Superior temporal gyrus (tissue), 1 donor: ENCODE results near the gene CDK19.
"Not testable (repeated sequence)": the region's sequence is repeated elsewhere in the genome, so short reads cannot be mapped to it uniquely, and the experiment has no call there.

Experiments used
- DNase-seq: peaks from one replicate; pipeline ENCODE4 v3.0.0-alpha.2; 2016; ENCODE audit errors: extremely low spot score

Gene CDK19

DNA sequence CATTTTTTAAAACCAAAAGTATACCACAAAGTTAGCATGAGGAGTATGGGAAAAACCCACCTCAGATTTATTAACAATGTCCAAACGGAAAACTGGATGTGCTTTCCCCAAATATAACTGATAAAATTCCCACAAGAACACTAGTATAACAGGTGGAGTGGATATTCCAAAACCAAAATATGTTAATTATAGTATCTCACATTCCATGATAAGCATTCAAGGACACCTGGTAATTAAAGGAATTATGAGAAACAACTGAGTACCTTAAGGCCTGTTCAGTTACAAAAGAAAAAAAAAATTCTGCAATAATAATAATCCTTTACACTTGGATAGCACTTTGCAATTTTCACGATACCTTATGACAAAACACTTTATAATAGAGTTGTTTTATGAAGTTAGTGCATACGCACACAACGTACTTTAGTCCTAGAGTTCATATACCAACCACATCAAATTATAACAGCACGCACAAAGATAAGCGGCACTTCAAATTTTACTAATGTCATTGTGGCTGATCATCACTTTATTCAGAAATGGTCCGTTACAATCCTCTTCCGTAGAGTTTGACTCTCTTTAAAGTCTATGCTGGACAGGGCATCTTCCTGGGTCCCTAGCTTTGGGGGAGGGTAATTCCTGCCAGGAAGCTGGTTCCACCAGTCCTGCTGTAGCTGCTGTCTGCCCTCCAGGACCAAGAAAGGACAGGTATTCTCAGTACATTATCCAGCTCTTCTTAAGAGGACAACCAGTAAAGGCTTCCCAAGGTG is 1.7 kb downstream of the CDK19 start:
- DNase-seq, result peak; percentile 61

GRCh38 chr6:110812719-110813118 is 2.5 kb downstream of the CDK19 start:
- no peak for DNase-seq

DNA sequence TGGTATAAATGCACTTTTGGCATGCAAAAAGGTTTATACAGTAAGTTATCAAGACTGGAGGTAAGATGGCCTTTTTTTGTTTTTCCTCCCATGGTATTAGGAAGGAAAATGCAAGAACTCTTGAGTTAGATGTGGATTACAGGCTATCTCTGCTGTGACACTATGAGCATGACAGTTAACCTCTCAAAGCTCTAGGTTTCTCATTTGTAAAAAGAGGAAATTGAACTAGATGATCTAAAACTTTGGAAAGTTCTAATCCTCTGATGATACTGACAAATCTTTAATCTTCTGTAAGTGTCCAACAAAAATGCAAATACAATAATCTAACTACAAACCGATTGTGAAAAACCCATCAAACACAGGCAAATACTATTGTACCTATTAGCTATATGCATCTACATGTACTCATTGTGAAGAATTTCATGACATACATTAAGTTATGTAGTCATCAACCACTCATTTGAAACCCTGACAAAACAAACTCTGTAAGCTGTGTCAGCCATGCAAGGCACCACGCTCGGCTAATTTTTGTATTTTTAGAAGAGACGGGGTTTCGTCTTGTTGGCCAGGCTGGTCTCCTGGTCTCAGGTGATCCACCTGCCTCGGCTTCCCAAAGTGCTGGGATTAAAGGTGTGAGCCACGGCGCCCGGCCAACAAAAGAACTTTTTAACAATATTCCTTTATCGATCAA is 4.2 kb downstream of the CDK19 start:
- DNase-seq, result no peak

DNA sequence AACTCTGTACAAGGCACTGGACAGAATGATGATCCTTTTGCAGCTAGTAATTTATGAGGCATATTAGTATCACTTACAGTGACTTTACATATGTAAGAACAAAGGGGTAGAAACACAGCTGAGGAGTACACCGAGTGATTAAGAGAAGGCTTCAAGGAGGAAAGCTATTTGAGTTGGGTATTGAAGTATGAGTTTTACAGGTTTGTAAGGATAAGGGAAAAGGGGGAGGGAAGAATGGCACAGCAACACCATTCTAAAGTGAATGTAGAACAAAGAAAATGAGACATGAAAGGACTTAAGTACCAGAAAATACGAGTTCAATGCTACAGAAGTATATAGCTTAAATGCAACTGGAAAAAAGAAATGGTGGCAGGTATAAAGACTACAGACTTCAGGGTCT is 5.5 kb downstream of the CDK19 start:
- DNase-seq, result no peak

- not testable (repeated sequence) for DNase-seq
Measured at GRCh38 chr6:110802175-110802574, 13.1 kb downstream of the CDK19 start.

GRCh38 chr6:110800839-110801196 is 14.5 kb downstream of the CDK19 start:
- no peak for DNase-seq

DNA sequence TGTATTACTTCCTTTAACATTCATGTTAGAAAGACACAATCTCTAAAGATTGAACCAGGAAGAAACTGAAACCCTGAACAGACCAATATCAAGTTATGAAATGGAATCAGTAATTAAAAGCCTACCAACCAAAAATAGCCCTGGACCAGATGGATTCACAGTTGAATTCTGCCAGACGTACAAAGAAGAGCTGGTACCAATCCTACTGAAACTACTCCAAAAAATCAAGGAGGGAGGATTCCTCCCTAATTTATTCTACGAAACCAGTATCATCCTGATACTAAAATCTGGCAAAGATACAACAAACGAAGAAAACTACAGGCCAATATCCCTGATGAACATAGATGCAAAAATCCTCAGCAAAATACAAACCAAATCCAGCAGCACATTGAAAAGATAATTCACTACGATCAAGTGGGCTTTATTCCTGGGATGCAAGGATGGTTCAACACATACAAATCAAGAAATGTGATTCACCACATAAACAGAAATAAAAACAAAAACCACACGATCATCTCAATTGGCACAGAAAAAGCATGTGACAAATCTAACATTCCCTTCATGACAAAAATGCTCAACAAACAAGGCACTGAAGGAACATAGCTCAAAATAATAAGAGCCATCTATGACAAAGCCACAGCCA is 15.0 kb downstream of the CDK19 start:
- no peak for DNase-seq

- no peak for DNase-seq
Measured at GRCh38 chr6:110799655-110800054, 15.6 kb downstream of the CDK19 start.

- DNase-seq, result no peak
Measured at GRCh38 chr6:110799189-110799588, 16.1 kb downstream of the CDK19 start.

- no peak for DNase-seq
Measured at GRCh38 chr6:110795271-110795670, 20.0 kb downstream of the CDK19 start.

DNA sequence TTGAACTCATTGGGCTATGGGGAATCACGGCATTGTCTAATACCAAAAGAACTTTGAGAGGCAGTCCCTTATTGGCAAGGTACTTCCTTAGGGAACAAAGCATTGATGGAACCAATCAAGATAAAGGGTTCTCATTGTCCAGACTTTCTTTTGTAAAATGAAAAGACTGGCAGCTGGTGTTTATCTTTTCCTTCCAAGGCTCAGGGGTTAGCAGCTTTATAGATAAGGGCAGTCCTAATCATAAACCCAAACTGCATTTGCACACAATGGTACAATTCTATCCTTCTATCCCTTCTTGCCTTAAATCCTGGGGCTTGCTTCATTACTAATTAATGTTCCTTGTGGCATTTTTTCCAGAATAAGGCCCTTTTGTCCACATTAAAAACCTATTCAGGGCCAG is 28.6 kb downstream of the CDK19 start:
- no peak for DNase-seq

DNA sequence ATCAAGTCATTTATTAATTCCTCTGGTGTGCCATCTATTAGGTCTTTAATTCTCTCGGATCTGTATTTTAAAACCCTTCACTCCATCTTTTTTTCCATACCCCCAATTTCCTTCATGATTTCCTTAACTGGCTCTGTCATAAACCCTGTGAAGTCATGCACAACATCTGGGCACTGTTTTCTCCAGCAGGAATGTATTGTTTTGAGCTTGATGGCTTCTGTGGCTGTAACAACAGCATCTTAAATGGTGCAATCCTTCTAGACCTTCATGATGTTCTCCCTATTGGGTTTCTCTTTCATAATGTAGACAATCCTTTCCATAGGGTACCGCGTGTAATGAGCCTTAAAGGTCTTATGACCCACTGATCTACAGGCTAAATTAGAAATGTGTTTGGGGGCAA is 29.0 kb downstream of the CDK19 start:
- DNase-seq, result no peak

DNA sequence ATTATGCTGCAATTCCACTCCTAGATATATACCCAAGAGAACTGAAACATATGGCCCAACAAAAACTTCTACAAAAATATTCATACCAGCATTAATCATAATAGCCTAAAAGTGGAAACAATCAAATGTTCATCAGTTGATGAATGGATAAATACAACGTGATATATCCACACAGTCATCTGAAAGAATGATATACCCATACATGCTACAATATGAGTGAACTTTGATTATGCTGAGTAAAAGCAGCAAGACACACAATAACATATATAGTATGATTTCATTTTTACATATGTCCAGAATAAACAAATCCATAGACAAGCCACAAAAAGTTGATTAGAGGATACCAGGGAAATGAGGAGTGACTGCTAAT is 30.7 kb downstream of the CDK19 start:
- DNase-seq, result no peak

GRCh38 chr6:110781522-110782214 is 33.6 kb downstream of the CDK19 start:
- DNase-seq, result no peak

DNA sequence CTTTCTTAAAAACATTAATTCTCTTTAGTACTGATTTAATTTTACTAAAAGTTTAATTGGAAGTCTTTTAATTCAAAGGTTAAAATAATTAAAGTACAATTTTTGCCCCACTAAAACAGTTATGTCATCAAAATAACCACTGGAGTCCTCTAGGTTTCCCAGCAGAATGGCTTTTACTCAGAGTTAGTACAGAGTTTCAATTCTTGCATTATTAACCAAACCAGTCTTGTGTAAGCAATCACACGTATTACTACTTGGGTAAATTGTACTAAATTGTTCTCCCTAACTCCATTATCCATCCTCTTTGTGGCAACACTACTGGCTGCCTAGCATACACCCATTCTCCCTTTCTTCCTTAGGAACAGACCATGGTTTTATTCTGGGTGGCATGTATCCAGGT is 36.9 kb downstream of the CDK19 start:
- no peak for DNase-seq

DNA sequence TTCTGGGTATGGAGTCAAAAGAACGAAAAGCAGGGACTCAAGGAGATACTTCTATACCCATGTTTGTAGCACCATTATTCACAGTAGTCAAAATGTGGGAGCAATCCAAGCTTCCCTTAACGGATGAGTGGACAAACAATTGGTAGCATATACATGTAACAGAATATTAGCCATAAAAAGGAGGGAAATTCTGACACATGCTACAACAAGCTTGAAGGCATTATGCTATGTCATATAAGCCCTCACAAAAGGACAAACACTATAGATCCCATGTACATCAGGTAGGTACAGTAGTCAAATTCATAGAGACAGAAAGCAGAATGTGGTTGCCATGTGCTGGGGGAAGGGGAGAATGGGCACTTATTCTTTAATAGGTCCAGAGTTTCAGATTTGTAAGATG is 37.6 kb downstream of the CDK19 start:
- DNase-seq, result no peak

DNA sequence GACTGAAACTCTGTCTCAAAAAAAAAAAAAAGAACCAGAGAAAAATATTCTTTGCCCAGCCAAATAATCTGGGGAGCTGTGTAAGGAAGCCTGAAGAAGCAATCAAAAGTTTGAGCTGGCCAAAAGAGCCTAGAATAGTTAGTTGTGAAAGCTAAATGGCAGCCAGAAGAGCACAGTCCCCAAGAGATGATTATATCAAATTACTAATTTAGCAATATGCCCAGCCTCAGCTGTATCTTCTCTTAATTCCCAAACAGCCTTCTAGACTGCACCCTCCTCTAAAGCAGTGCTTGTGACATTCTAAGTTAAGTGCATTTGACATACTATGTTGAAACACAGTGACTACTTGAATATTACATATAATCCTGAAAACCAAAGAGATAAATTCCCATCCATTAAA is 38.9 kb downstream of the CDK19 start:
- no peak for DNase-seq

GRCh38 chr6:110769923-110770322 is 45.3 kb downstream of the CDK19 start:
- DNase-seq, result no peak

DNA sequence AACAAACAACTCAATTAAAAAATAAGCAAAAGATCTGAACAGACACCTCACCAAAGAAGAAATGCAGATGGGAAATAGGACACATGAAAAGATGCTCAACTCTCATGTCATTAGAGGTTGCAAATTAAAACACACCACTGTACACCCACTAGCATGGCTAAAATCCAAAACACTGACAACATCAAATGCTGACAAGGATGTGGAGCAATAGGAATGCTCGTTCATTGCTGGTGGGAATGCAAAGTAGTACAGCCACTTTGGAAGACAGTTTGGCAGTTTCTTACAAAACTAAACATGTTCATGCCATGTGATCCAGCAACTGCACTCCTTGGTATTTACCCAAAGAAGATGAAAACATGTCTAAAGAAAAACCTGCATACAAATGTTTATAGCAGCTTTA is 47.2 kb downstream of the CDK19 start:
- DNase-seq, result no peak

DNA sequence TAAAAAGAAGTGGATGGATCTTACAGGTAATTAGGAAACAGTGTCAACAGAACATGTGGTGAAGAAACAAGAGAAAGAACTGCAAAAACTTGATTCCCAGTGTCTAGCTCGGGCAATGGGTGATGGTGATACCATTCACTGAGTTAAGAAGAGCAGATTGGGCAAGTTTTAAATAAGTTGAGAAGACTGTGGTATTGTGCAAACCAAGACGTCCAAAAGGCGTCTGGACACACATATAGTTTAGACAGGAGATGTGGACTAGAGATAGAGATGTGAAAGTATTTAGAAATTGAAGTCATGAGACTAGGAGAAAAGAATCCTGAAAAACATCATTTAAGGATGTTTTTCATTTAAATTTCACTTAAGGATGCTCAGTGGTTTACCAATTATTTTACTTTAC is 53.9 kb downstream of the CDK19 start:
- DNase-seq, result no peak

- DNase-seq, result no peak
Measured at GRCh38 chr6:110760589-110760988, 54.7 kb downstream of the CDK19 start.

GRCh38 chr6:110760098-110760497 is 55.2 kb downstream of the CDK19 start:
- not testable (repeated sequence) for DNase-seq

DNA sequence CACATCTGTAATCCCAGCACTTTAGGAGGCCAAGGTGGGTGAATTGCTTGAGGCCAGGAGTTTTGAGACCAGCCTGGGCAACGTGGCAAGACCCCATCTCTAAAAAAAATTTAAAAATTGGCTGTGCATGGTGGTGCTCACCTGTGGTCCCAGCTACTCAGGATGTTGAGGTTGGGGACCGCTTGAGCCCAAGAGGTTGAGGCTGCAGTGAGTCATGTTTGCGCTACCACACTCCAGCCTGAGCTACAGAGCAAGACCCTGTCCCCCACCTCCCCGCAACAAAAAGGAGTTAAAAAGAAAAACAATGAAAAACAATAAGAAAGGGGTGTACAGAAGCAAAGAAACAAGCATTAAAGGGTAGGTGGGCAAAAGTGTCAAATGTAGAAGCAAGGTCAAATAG is 57.3 kb downstream of the CDK19 start:
- no peak for DNase-seq
